HepG2 (cell line): ENCODE results near the gene TGFBR1. TPM values are rescaled to one million over a fixed set of nuclear protein-coding genes. Genes with fewer than 3 reads are reported as not detected.
A peak's percentile ranks its signal among the peaks of the same experiment; 100 is the strongest.

Experiments
- CHD4 ChIP-seq: fragments of 200-600 bp; sonication (generic); IDR thresholded peaks from 2 replicates; pipeline ENCODE4 v1.7.0; 2017; ENCODE audit warnings: mild to moderate bottlenecking, low read length, borderline replicate concordance
- HOXA3 ChIP-seq: sonication (generic); formaldehyde crosslinking; IDR thresholded peaks from 2 replicates; pipeline ENCODE4 v1.5.0; 2020; ENCODE audit warnings: missing genetic modification reagents
- NR3C1 ChIP-seq: sonication (generic); formaldehyde crosslinking; IDR thresholded peaks from 2 replicates; pipeline ENCODE4 v1.4.0; 2020; ENCODE audit warnings: missing genetic modification reagents
- PCBP2 ChIP-seq: fragments of 200-400 bp; formaldehyde crosslinking; optimal IDR thresholded peaks from 2 replicates; pipeline ENCODE3; 2018; ENCODE audit warnings: low read length, low read depth; ENCODE audit not compliant: poor library complexity, severe bottlenecking
- PRMT3 ChIP-seq: sonication (generic); formaldehyde crosslinking; IDR thresholded peaks from 2 replicates; pipeline ENCODE4 v1.8.1; 2022; ENCODE audit warnings: low read depth, mild to moderate bottlenecking, moderate library complexity, missing genetic modification reagents, borderline replicate concordance
- SKI ChIP-seq: fragments of 450-650 bp; IDR thresholded peaks from one replicate; pipeline ENCODE4 v1.6.1; 2018; ENCODE audit warnings: mild to moderate bottlenecking; ENCODE audit not compliant: partially characterized antibody
- ZFX ChIP-seq: sonication (generic); formaldehyde crosslinking; IDR thresholded peaks from 2 replicates; pipeline ENCODE4 v1.4.0; 2020; ENCODE audit warnings: mild to moderate bottlenecking, low read depth, missing genetic modification reagents, moderate library complexity
- ZNF510 ChIP-seq: sonication (generic); formaldehyde crosslinking; IDR thresholded peaks from 2 replicates; pipeline ENCODE4 v1.4.0; 2020; ENCODE audit warnings: low read depth, mild to moderate bottlenecking, missing genetic modification reagents
- ZNF724P ChIP-seq: sonication (generic); formaldehyde crosslinking; IDR thresholded peaks from 2 replicates; pipeline ENCODE4 v1.8.0; 2022; ENCODE audit warnings: missing genetic modification reagents, borderline replicate concordance
- polyA plus RNA-seq, 8 experiments: library from polyadenylated mRNA; depleted of rRNA in 3 of 8; stranded (reverse) in 7 of 8; unstranded in 1 of 8; fragments of >200 nt; fragmentation: Illumina TruSeq in 4 of 8; extraction: Trizol in 4 of 8; gene quantifications; 2 replicates each; pipeline versions ENCODE4 v1.2.1 to v1.2.3, GENCODE V29; 2011 to 2016; ENCODE audit warnings: low read depth in 4 of 8, missing spikeins in 1 of 8, mixed read lengths in 1 of 8; ENCODE audit not compliant: insufficient read depth in 1 of 8
- total RNA-seq, 5 experiments: library from RNA; depleted of rRNA; stranded (reverse); fragments of >200 nt; fragmentation: Illumina TruSeq; extraction: Trizol; gene quantifications; 2 replicates each; pipeline ENCODE4 v1.2.3, GENCODE V29; 2016; ENCODE audit warnings: low read depth in 1 of 5
- TF ChIP-seq, protein P1 (sequence below): sonication (generic); formaldehyde crosslinking; conservative IDR thresholded peaks from 2 replicates; pipeline ENCODE4 v1.8.0; 2022; ENCODE audit warnings: low read depth, missing genetic modification reagents
- TF ChIP-seq, protein P2 (sequence below): sonication (generic); formaldehyde crosslinking; IDR thresholded peaks from 2 replicates; pipeline ENCODE4 v1.8.1; 2022; ENCODE audit warnings: low read depth, mild to moderate bottlenecking, missing genetic modification reagents
- TF ChIP-seq, protein P3 (sequence below): sonication (generic); formaldehyde crosslinking; IDR thresholded peaks from 2 replicates; pipeline ENCODE4 v1.4.0; 2020; ENCODE audit warnings: missing genetic modification reagents
- TF ChIP-seq, protein P4 (sequence below): IDR thresholded peaks from 2 replicates; pipeline ENCODE4 v1.6.1; 2016; ENCODE audit warnings: missing biosample characterization, missing genetic modification reagents, low read depth
- TF ChIP-seq, protein P5 (sequence below): conservative IDR thresholded peaks from 2 replicates; pipeline ENCODE4 v1.6.1; 2018; ENCODE audit warnings: missing genetic modification reagents

Gene TGFBR1
- total and polyA plus RNA-seq, 2 of the 13 experiments (the other 11 are each of a cell fraction or from before 2014, with no cell fraction given), result 16.8 to 23.9 TPM

DNA sequence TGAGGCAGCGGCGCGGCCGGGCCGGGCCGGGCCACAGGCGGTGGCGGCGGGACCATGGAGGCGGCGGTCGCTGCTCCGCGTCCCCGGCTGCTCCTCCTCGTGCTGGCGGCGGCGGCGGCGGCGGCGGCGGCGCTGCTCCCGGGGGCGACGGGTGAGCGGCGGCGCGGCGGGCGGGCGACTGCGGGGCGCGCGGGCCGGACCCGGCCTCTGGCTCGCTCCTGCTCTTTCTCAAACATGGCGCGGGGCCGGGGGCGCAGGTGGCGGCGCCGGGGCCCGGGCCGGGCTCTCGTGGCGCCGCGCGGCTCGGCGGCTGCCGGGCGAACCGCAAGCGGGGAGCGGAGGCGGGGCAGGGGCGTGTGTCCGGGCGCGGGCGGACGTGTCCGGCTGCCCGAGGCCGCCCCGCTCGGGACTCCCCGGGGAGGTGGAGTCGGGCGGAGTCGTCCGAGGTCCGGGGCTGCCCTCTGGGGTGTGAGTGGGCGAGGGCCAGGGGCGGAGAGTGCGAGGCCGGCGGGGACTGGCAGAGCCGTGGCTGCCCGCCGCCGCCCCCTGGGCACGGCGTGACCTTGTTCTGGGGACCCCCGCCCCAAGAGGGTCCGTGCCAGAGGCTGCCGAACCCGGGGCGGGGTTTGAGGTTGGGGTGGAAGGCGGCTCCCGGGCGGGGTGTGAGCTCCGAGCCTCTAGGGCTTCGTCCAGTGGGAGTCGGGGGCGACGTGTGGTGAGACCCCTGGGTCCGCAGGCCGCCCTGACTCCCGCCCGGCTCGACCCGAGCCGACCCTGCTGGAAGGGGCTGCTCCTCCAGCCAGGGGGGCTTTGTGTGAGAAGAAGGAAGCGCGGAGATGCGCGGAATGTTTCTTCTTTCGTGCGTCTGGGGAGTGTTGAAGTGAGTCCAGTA, 485 bp downstream of the TGFBR1 start (continued):
- TF ChIP-seq, protein P1, sequence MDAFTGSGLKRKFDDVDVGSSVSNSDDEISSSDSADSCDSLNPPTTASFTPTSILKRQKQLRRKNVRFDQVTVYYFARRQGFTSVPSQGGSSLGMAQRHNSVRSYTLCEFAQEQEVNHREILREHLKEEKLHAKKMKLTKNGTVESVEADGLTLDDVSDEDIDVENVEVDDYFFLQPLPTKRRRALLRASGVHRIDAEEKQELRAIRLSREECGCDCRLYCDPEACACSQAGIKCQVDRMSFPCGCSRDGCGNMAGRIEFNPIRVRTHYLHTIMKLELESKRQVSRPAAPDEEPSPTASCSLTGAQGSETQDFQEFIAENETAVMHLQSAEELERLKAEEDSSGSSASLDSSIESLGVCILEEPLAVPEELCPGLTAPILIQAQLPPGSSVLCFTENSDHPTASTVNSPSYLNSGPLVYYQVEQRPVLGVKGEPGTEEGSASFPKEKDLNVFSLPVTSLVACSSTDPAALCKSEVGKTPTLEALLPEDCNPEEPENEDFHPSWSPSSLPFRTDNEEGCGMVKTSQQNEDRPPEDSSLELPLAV, result no peak
- TF ChIP-seq, protein P2, sequence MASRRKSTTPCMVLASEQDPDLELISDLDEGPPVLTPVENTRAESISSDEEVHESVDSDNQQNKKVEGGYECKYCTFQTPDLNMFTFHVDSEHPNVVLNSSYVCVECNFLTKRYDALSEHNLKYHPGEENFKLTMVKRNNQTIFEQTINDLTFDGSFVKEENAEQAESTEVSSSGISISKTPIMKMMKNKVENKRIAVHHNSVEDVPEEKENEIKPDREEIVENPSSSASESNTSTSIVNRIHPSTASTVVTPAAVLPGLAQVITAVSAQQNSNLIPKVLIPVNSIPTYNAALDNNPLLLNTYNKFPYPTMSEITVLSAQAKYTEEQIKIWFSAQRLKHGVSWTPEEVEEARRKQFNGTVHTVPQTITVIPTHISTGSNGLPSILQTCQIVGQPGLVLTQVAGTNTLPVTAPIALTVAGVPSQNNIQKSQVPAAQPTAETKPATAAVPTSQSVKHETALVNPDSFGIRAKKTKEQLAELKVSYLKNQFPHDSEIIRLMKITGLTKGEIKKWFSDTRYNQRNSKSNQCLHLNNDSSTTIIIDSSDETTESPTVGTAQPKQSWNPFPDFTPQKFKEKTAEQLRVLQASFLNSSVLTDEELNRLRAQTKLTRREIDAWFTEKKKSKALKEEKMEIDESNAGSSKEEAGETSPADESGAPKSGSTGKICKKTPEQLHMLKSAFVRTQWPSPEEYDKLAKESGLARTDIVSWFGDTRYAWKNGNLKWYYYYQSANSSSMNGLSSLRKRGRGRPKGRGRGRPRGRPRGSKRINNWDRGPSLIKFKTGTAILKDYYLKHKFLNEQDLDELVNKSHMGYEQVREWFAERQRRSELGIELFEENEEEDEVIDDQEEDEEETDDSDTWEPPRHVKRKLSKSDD (CRISPR knock-in tag), result no peak
- peak; percentile 24; the same call in 1 of the 2 replicates for TF ChIP-seq HOXA3 (CRISPR knock-in tag)
- TF ChIP-seq ZFX, result no peak; the same call in 1 of the 2 replicates
- TF ChIP-seq SKI, result no peak
- no peak for TF ChIP-seq ZNF510 (CRISPR knock-in tag)
- no peak for TF ChIP-seq NR3C1 (CRISPR knock-in tag)
- TF ChIP-seq, protein P3, sequence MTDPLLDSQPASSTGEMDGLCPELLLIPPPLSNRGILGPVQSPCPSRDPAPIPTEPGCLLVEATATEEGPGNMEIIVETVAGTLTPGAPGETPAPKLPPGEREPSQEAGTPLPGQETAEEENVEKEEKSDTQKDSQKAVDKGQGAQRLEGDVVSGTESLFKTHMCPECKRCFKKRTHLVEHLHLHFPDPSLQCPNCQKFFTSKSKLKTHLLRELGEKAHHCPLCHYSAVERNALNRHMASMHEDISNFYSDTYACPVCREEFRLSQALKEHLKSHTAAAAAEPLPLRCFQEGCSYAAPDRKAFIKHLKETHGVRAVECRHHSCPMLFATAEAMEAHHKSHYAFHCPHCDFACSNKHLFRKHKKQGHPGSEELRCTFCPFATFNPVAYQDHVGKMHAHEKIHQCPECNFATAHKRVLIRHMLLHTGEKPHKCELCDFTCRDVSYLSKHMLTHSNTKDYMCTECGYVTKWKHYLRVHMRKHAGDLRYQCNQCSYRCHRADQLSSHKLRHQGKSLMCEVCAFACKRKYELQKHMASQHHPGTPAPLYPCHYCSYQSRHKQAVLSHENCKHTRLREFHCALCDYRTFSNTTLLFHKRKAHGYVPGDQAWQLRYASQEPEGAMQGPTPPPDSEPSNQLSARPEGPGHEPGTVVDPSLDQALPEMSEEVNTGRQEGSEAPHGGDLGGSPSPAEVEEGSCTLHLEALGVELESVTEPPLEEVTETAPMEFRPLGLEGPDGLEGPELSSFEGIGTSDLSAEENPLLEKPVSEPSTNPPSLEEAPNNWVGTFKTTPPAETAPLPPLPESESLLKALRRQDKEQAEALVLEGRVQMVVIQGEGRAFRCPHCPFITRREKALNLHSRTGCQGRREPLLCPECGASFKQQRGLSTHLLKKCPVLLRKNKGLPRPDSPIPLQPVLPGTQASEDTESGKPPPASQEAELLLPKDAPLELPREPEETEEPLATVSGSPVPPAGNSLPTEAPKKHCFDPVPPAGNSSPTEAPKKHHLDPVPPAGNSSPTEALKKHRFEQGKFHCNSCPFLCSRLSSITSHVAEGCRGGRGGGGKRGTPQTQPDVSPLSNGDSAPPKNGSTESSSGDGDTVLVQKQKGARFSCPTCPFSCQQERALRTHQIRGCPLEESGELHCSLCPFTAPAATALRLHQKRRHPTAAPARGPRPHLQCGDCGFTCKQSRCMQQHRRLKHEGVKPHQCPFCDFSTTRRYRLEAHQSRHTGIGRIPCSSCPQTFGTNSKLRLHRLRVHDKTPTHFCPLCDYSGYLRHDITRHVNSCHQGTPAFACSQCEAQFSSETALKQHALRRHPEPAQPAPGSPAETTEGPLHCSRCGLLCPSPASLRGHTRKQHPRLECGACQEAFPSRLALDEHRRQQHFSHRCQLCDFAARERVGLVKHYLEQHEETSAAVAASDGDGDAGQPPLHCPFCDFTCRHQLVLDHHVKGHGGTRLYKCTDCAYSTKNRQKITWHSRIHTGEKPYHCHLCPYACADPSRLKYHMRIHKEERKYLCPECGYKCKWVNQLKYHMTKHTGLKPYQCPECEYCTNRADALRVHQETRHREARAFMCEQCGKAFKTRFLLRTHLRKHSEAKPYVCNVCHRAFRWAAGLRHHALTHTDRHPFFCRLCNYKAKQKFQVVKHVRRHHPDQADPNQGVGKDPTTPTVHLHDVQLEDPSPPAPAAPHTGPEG (CRISPR knock-in tag), result no peak
- TF ChIP-seq, protein P4, sequence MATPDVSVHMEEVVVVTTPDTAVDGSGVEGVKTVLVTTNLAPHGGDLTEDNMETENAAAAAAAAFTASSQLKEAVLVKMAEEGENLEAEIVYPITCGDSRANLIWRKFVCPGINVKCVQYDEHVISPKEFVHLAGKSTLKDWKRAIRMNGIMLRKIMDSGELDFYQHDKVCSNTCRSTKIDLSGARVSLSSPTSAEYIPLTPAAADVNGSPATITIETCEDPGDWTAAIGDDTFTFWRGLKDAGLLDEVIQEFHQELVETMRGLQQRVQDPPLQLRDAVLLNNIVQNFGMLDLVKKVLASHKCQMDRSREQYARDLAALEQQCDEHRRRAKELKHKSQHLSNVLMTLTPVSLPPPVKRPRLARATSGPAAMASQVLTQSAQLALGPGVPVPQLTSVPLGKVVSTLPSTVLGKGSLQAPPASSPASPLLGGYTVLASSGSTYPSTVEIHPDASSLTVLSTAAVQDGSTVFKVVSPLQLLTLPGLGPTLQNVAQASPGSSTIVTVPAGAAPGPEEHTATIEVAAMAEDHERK (CRISPR knock-in tag), result no peak
- no peak for TF ChIP-seq PRMT3
- TF ChIP-seq CHD4, result no peak
- peak; percentile 55; the same call in 1 of the 2 replicates for TF ChIP-seq ZNF724P
- no peak for TF ChIP-seq PCBP2
- TF ChIP-seq, protein P5, sequence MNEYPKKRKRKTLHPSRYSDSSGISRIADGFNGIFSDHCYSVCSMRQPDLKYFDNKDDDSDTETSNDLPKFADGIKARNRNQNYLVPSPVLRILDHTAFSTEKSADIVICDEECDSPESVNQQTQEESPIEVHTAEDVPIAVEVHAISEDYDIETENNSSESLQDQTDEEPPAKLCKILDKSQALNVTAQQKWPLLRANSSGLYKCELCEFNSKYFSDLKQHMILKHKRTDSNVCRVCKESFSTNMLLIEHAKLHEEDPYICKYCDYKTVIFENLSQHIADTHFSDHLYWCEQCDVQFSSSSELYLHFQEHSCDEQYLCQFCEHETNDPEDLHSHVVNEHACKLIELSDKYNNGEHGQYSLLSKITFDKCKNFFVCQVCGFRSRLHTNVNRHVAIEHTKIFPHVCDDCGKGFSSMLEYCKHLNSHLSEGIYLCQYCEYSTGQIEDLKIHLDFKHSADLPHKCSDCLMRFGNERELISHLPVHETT (CRISPR knock-in tag), result no peak
